IMR-90 (cell line): ENCODE results near the gene RIPK4. TPM values are rescaled to one million over a fixed set of nuclear protein-coding genes. Genes with fewer than 3 reads are reported as not detected.

Experiments
- ATAC-seq: fragments of 200-7000 bp; cut with Tn5 transposase; 2 replicates; pipeline ENCODE4 v1.9.1; 2020; ENCODE audit warnings: low read depth, mild to moderate bottlenecking, moderate library complexity
- BruUV-seq: library from RNA; stranded (reverse); fragments of 400-500 nt; replicated peaks from 2 replicates; lab custom pipeline; 2021; lab: Mats Ljungman, UMichigan
- CTCF ChIA-PET: fragments of 300-600 bp; formaldehyde crosslinking; extraction: SDS; loops from one replicate; lab custom pipeline; 2021; ENCODE audit warnings: antibody characterized with exemption; lab: Yijun Ruan, JAX
- POLR2A ChIA-PET: fragments of 300-600 bp; sonication (Branson Sonifier 250); formaldehyde crosslinking; loops from one replicate; lab custom pipeline; 2022; ENCODE audit warnings: antibody characterized with exemption; ENCODE audit not compliant: unreplicated experiment; lab: Charles Lee
- DNase-seq: peaks from one replicate; pipeline ENCODE4 v3.0.0; 2013
- H2AFZ ChIP-seq: replicated peaks from 2 replicates; pipeline ENCODE3; 2013; ENCODE audit warnings: low read length, mild to moderate bottlenecking; ENCODE audit not compliant: poor library complexity
- H2AK5ac ChIP-seq: 2 replicates; pipeline ENCODE4 v1.6.1; 2013; ENCODE audit warnings: low read depth, low read length, inconsistent platforms
- H2AK9ac ChIP-seq: replicated peaks from 2 replicates; pipeline ENCODE3; 2013; ENCODE audit warnings: mild to moderate bottlenecking, low read depth, low read length, moderate library complexity; ENCODE audit not compliant: poor library complexity
- H2BK120ac ChIP-seq: 2 replicates; pipeline ENCODE4 v1.6.1; 2013; ENCODE audit warnings: low read depth, low read length, inconsistent platforms
- H2BK15ac ChIP-seq: 3 replicates; pipeline ENCODE4 v1.6.1; 2013; ENCODE audit warnings: low read depth, low read length, inconsistent platforms
- H2BK20ac ChIP-seq: 2 replicates; pipeline ENCODE4 v1.6.1; 2013; ENCODE audit warnings: low read depth, mild to moderate bottlenecking, inconsistent platforms, low read length, moderate library complexity
- H2BK5ac ChIP-seq: 2 replicates; pipeline ENCODE4 v1.6.1; 2013; ENCODE audit warnings: mild to moderate bottlenecking, low read depth, low read length, inconsistent platforms; ENCODE audit not compliant: poor library complexity, severe bottlenecking
- H3K14ac ChIP-seq: replicated peaks from 2 replicates; pipeline ENCODE4 v1.6.1; 2013; ENCODE audit warnings: low read depth, low read length, inconsistent platforms
- H3K18ac ChIP-seq: 2 replicates; pipeline ENCODE4 v1.6.1; 2013; ENCODE audit warnings: low read depth, low read length, control low read depth
- H3K23ac ChIP-seq: 2 replicates; pipeline ENCODE4 v1.6.1; 2013; ENCODE audit warnings: low read depth, low read length, inconsistent platforms
- H3K27ac ChIP-seq: 2 replicates; pipeline ENCODE4 v1.5.1; 2013; ENCODE audit warnings: mild to moderate bottlenecking, control low read depth, low read length; ENCODE audit not compliant: insufficient read depth
- H3K27me3 ChIP-seq: 2 replicates; pipeline ENCODE4 v1.6.1; 2013; ENCODE audit warnings: low read length; ENCODE audit not compliant: control insufficient read depth, insufficient read depth
- H3K36me3 ChIP-seq: 2 replicates; pipeline ENCODE4 v1.6.1; 2013; ENCODE audit warnings: low read length, mixed read lengths; ENCODE audit not compliant: control insufficient read depth, insufficient read depth
- H3K4ac ChIP-seq: 2 replicates; pipeline ENCODE4 v1.6.1; 2013; ENCODE audit warnings: low read depth, low read length, inconsistent platforms
- H3K4me1 ChIP-seq: 2 replicates; pipeline ENCODE4 v1.6.1; 2013; ENCODE audit warnings: low read length, mixed read lengths; ENCODE audit not compliant: control insufficient read depth, insufficient read depth
- H3K4me2 ChIP-seq: 2 replicates; pipeline ENCODE4 v1.6.1; 2013; ENCODE audit warnings: low read depth, mild to moderate bottlenecking, control low read depth, low read length, moderate library complexity
- H3K4me3 ChIP-seq: 2 replicates; pipeline ENCODE4 v1.5.1; 2013; ENCODE audit warnings: low read depth, mild to moderate bottlenecking, control low read depth, low read length, moderate library complexity; ENCODE audit not compliant: insufficient read depth
- H3K56ac ChIP-seq: 2 replicates; pipeline ENCODE4 v1.6.1; 2013; ENCODE audit warnings: low read length, inconsistent platforms; ENCODE audit not compliant: insufficient read depth; ENCODE audit errors: extremely low read depth
- H3K79me1 ChIP-seq, 2 experiments: 2 replicates each; pipeline ENCODE4 v1.6.1; 2013; ENCODE audit warnings: low read length in 2 of 2, inconsistent platforms in 1 of 2, low read depth in 1 of 2
- H3K9ac ChIP-seq: 2 replicates; pipeline ENCODE4 v1.6.1; 2013; ENCODE audit warnings: low read depth, low read length, control low read depth
- H3K9me1 ChIP-seq: 2 replicates; pipeline ENCODE4 v1.6.1; 2013; ENCODE audit warnings: low read length, inconsistent platforms; ENCODE audit not compliant: insufficient read depth
- H3K9me3 ChIP-seq: 2 replicates; pipeline ENCODE4 v1.6.1; 2013; ENCODE audit warnings: low read length; ENCODE audit not compliant: control insufficient read depth, insufficient read depth
- H4K20me1 ChIP-seq: 2 replicates; pipeline ENCODE4 v1.6.1; 2013; ENCODE audit warnings: low read length, inconsistent platforms; ENCODE audit not compliant: insufficient read depth
- H4K5ac ChIP-seq: 2 replicates; pipeline ENCODE4 v1.6.1; 2013; ENCODE audit warnings: mild to moderate bottlenecking, low read depth, low read length, control low read depth
- H4K8ac ChIP-seq, 2 experiments: 2 replicates each; pipeline ENCODE4 v1.6.1; 2013; ENCODE audit warnings: low read depth in 2 of 2, low read length in 2 of 2, control low read depth in 1 of 2, inconsistent platforms in 1 of 2
- H4K91ac ChIP-seq: 2 replicates; pipeline ENCODE4 v1.6.1; 2013; ENCODE audit warnings: low read depth, low read length, inconsistent platforms; ENCODE audit not compliant: insufficient read depth
- BHLHE40 ChIP-seq: fragments of 150-350 bp; IDR thresholded peaks from 2 replicates; pipeline ENCODE4 v1.6.1; 2016; ENCODE audit warnings: mild to moderate bottlenecking, low read depth, low read length
- CEBPB ChIP-seq: IDR thresholded peaks from 2 replicates; pipeline ENCODE4 v1.6.1; 2012; ENCODE audit warnings: low read depth, low read length, improper control_type of control experiment
- CHD1 ChIP-seq: IDR thresholded peaks from 2 replicates; pipeline ENCODE4 v1.6.1; 2012; ENCODE audit warnings: low read depth, low read length, improper control_type of control experiment
- MAFK ChIP-seq: IDR thresholded peaks from 2 replicates; pipeline ENCODE4 v1.6.1; 2012; ENCODE audit warnings: low read depth, low read length, improper control_type of control experiment
- MAZ ChIP-seq: IDR thresholded peaks from 2 replicates; pipeline ENCODE4 v1.6.1; 2012; ENCODE audit warnings: low read depth, mild to moderate bottlenecking, low read length, improper control_type of control experiment, moderate library complexity, borderline replicate concordance
- NFE2L2 ChIP-seq: fragments of 150-350 bp; IDR thresholded peaks from 2 replicates; pipeline ENCODE4 v1.6.1; 2016; ENCODE audit warnings: low read depth, mild to moderate bottlenecking, low read length
- RAD21 ChIP-seq: IDR thresholded peaks from 2 replicates; pipeline ENCODE4 v1.6.1; 2012; ENCODE audit warnings: low read length, improper control_type of control experiment
- RFX5 ChIP-seq: IDR thresholded peaks from 2 replicates; pipeline ENCODE4 v1.8.0; 2012; ENCODE audit warnings: low read depth, mild to moderate bottlenecking, low read length, moderate library complexity
- SMC3 ChIP-seq: fragments of 150-350 bp; IDR thresholded peaks from 2 replicates; pipeline ENCODE4 v1.6.1; 2016; ENCODE audit warnings: low read depth, mild to moderate bottlenecking, antibody characterized with exemption, low read length, moderate library complexity
- USF2 ChIP-seq: fragments of 150-350 bp; IDR thresholded peaks from 2 replicates; pipeline ENCODE4 v1.6.1; 2017; ENCODE audit warnings: mild to moderate bottlenecking, antibody characterized with exemption, low read length, low read depth
- WGBS, 2 experiments: methylation state at CpG; one replicate each; pipeline versions ENCODE4 v1.1.5 to v1.1.7; 2013; ENCODE audit warnings: missing lambda C conversion rate in 2 of 2; ENCODE audit not compliant: insufficient read length in 1 of 2; ENCODE audit errors: extremely low coverage in 2 of 2; 5-methylcytosine and 5-hydroxymethylcytosine counted together
- dilution Hi-C: fragments of 300-500 bp; cut with HindIII; formaldehyde crosslinking; loops from one replicate; pipeline ENCODE4 v1.14.3; 2018; ENCODE audit warnings: low sequenced_read_pairs; ENCODE audit not compliant: unreplicated experiment
- in situ Hi-C: fragments of 300-500 bp; cut with MboI; formaldehyde crosslinking; loops from 3 replicates; pipeline ENCODE4 v1.14.3; 2019; ENCODE audit warnings: low sequenced_read_pairs, inconsistent platforms, mixed read lengths
- intact Hi-C: fragments of 100-400 bp; cut with micrococcal nuclease; formaldehyde crosslinking; loops from 2 replicates; pipeline ENCODE4 v1.10.0; 2022
- polyA plus RNA-seq, 3 experiments: library from polyadenylated mRNA; depleted of rRNA; stranded (reverse); fragments of >200 nt; gene quantifications; 2 replicates each; pipeline ENCODE4 v1.2.3, GENCODE V29; 2012; ENCODE audit warnings: low replicate concordance in 1 of 3
- total RNA-seq: library from RNA; depleted of rRNA; stranded (reverse); fragments of >200 nt; gene quantifications from 2 replicates; pipeline ENCODE4 v1.2.3, GENCODE V29; 2012
- TF ChIP-seq, protein P1 (sequence below): fragments of 150-350 bp; IDR thresholded peaks from 2 replicates; pipeline ENCODE4 v1.6.1; 2016; ENCODE audit warnings: low read depth, mild to moderate bottlenecking, low read length, moderate library complexity, borderline replicate concordance
- TF ChIP-seq, protein P2 (sequence below): conservative IDR thresholded peaks from 2 replicates; pipeline ENCODE4 v1.5.1; 2012; ENCODE audit warnings: mild to moderate bottlenecking, low read depth, low read length, improper control_type of control experiment

RIPK4 gene
- total and polyA plus RNA-seq, 2 of the 4 experiments (the other 2 are of a cell fraction), result under 0.01 to 0.03 TPM

DNA sequence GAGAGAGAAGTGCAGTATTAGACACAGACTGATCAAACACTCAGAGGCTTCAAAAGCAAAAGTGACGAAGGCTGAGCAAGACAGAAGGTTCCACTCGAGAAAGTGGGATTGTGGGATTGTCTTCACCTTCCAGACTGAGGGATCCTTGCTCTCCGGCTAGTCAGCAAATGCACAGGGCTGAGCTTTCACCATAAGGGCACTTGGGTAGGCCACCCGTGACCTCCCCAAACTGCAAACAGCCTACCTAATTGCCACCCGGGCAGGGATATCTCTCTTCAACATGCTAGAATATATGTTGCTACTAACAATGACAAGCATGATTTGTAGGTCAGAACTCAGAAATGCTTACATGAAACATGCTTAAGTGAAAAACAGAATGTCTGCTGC, 35.3 kb upstream of the RIPK4 start:
- no peak overlapping the region for H2BK20ac ChIP-seq
- no peak overlapping the region for H3K18ac ChIP-seq
- ATAC-seq (no peak), DNase-seq (no peak)
- H3K36me3 ChIP-seq, result peaks cover 24% of the 10 kb centered on the region
- no peaks in the 10 kb centered on the region for H3K27me3 ChIP-seq
- no peak overlapping the region for H3K56ac ChIP-seq
- no peaks in the 10 kb centered on the region for H3K4me1 ChIP-seq
- TF ChIP-seq BHLHE40 (no peak), RAD21 (no peak), USF2 (no peak), RFX5 (no peak), MAFK (no peak), SMC3 (no peak), CEBPB (no peak), MAZ (no peak), NFE2L2 (no peak), CHD1 (no peak)
- TF ChIP-seq, protein P1, sequence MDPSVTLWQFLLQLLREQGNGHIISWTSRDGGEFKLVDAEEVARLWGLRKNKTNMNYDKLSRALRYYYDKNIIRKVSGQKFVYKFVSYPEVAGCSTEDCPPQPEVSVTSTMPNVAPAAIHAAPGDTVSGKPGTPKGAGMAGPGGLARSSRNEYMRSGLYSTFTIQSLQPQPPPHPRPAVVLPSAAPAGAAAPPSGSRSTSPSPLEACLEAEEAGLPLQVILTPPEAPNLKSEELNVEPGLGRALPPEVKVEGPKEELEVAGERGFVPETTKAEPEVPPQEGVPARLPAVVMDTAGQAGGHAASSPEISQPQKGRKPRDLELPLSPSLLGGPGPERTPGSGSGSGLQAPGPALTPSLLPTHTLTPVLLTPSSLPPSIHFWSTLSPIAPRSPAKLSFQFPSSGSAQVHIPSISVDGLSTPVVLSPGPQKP, result no peak
- TF ChIP-seq, protein P2, sequence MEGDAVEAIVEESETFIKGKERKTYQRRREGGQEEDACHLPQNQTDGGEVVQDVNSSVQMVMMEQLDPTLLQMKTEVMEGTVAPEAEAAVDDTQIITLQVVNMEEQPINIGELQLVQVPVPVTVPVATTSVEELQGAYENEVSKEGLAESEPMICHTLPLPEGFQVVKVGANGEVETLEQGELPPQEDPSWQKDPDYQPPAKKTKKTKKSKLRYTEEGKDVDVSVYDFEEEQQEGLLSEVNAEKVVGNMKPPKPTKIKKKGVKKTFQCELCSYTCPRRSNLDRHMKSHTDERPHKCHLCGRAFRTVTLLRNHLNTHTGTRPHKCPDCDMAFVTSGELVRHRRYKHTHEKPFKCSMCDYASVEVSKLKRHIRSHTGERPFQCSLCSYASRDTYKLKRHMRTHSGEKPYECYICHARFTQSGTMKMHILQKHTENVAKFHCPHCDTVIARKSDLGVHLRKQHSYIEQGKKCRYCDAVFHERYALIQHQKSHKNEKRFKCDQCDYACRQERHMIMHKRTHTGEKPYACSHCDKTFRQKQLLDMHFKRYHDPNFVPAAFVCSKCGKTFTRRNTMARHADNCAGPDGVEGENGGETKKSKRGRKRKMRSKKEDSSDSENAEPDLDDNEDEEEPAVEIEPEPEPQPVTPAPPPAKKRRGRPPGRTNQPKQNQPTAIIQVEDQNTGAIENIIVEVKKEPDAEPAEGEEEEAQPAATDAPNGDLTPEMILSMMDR, result no peak
- no peaks in the 10 kb centered on the region for H3K9me3 ChIP-seq
- no peak overlapping the region for H2AFZ ChIP-seq
- H3K9me1 ChIP-seq, result peaks cover 2% of the 10 kb centered on the region; the same call in 1 of the 2 replicates
- H4K20me1 ChIP-seq, result no peaks in the 10 kb centered on the region
- no peak overlapping the region for H3K23ac ChIP-seq
- no peak overlapping the region for H3K27ac ChIP-seq
- no peak overlapping the region for H4K8ac ChIP-seq
- no peak overlapping the region for H3K4ac ChIP-seq
- BruUV-seq, result no TSS peak
- H2BK5ac ChIP-seq, result no peak overlapping the region
- CTCF ChIA-PET, result no interaction called here
- POLR2A ChIA-PET, result no interaction called here
- intact Hi-C loops, result no loop called here
- no peak overlapping the region for H3K4me3 ChIP-seq
- H4K91ac ChIP-seq, result no peak overlapping the region
- no peak overlapping the region for H2BK15ac ChIP-seq
- in situ Hi-C loops, result no loop called here
- H3K9ac ChIP-seq, result no peak overlapping the region
- H3K79me1 ChIP-seq, result peaks cover 0 to 7% of the 10 kb centered on the region in 2 experiments; a peak in 1 of 4 replicates
- no peak overlapping the region for H3K4me2 ChIP-seq
- no peak overlapping the region for H4K5ac ChIP-seq
- no peak overlapping the region for H2AK9ac ChIP-seq
- WGBS, 2 experiments, result 90% methylated on average over 2 of the region's 5 CpGs; no CpG with 5 or more reads in 1 of the 2 experiments
- H3K14ac ChIP-seq, result no peak overlapping the region
- no peak overlapping the region for H2AK5ac ChIP-seq
- dilution Hi-C loops, result no loop called here
- H2BK120ac ChIP-seq, result no peak overlapping the region
